ENCODE measurements around the gene MAP1LC3B.

MAP1LC3B gene

DNA sequence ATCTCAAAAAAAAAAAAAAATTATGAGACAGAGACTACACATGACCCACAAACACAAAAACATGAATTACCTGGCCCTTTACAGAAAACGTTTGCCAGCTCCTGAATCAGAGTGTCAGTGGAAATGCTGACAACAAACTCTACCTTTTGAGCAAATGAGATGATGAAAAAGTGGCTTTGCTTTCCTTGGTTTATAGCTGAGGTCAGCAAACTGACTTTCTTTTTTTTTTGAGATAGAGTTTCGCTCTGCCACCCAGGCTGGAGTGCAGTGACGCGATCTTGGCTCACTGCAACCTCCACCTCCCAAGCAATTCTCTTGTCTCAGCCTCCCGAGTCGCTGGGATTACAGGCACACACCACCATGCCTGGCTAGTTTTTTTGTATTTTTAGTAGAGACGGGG, 54.3 kb downstream of the MAP1LC3B start:
- TF ChIP-seq CTCF (conservative IDR thresholded peaks at IDR 0.05): no peak
- H3K27ac ChIP-seq: no peak overlapping the region

- no peak for TF ChIP-seq CTCF (conservative IDR thresholded peaks at IDR 0.05)
- no peak overlapping the region for H3K27ac ChIP-seq
Measured at GRCh38 chr16:87447323-87447722, 55.2 kb downstream of the MAP1LC3B start.

GRCh38 chr16:87448866-87449265, 56.7 kb downstream of the MAP1LC3B start:
- H3K27ac ChIP-seq: no peak overlapping the region
- TF ChIP-seq CTCF (conservative IDR thresholded peaks at IDR 0.05): no peak

DNA sequence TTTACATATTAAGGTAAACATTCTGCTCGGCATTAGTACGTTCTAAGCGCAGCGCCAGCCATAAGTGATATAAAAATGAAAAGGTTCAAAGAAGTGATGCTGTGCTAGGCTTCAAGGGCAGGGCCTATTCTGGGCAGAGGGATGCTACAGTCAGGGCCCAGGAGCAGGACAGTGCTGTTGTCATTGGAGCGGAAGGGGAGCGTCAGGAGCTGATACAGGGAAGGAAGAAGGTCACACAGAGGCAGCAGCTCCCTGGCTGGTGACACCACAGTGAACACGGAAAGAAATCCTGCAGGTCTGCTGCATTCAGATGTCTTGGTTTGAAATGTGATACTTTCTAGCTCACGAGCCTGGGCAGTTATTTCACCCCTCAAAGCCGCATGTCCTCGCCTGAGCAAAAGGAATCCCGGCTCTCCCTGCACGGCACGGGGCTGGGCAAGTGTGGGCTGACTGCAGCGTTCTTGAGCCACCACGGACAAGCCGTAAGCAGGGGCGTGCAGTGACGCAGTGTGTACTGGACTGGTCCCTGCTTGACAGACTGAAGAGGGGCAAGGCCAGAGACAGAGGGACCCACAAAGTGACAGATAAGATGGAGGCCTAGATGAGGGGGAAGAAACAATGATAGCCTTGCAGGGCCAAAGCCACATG, 59.6 kb downstream of the MAP1LC3B start:
- no peak for TF ChIP-seq CTCF (conservative IDR thresholded peaks at IDR 0.05)
- no peak overlapping the region for H3K27ac ChIP-seq

DNA sequence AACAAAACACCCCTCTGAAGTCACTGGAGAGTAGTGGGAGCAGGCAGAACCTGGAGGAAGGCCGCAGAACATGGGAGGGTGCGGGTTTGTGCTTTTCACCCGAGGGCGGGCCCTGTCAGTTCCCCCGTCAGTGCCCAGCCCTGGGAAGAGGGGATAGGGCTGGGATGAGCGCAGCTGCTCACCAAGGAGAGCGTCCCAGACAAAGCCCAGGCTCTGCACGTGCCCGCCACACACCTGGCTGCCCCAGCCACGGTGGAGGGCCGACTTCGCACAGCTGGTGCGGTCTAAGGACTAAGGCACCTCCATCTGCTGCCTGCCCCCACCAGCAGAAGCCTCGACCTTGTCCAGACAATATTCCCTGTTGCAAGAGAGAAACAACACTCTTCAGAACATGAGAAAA, 61.2 kb downstream of the MAP1LC3B start:
- H3K27ac ChIP-seq: no peak overlapping the region
- no peak for TF ChIP-seq CTCF (conservative IDR thresholded peaks at IDR 0.05)

Measured in VCaP (cell line).